Loucy (cell line): ENCODE data around the gene LPIN2.

ENCODE experiments used
- EZH2phosphoT487 ChIP-seq: fragments of 200-600 bp; IDR thresholded peaks from 2 replicates; pipeline ENCODE4 v1.6.1; 2018; ENCODE audit warnings: antibody characterized with exemption, mild to moderate bottlenecking, moderate library complexity, borderline replicate concordance
- TF ChIP-seq, protein P1 (sequence below): fragments of 200-600 bp; sonication (generic); conservative IDR thresholded peaks from 2 replicates; pipeline ENCODE4 v1.5.1; 2014; ENCODE audit warnings: mild to moderate bottlenecking, antibody characterized with exemption, low read length

DNA sequence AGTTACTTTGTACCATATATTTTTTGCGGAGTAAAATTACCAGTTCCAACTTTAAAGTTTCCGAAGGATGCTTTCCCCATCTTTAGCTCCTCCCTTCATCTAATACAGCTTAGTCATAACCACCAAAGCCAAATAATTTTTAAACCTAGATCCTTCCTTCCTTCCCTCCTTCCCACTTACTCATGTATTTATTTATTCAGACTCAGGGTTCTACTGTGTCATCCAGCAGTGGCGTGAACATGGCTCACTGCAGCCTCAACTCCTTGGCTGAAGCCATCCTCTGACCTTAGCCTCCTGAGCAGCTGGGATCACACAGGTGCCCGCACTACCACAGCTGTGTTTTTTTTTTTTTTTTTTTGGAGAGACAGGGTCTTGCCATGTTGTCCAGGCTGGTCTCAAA is 4.4 kb downstream of the LPIN2 start:
- TF ChIP-seq, protein P1, sequence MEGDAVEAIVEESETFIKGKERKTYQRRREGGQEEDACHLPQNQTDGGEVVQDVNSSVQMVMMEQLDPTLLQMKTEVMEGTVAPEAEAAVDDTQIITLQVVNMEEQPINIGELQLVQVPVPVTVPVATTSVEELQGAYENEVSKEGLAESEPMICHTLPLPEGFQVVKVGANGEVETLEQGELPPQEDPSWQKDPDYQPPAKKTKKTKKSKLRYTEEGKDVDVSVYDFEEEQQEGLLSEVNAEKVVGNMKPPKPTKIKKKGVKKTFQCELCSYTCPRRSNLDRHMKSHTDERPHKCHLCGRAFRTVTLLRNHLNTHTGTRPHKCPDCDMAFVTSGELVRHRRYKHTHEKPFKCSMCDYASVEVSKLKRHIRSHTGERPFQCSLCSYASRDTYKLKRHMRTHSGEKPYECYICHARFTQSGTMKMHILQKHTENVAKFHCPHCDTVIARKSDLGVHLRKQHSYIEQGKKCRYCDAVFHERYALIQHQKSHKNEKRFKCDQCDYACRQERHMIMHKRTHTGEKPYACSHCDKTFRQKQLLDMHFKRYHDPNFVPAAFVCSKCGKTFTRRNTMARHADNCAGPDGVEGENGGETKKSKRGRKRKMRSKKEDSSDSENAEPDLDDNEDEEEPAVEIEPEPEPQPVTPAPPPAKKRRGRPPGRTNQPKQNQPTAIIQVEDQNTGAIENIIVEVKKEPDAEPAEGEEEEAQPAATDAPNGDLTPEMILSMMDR = no peak
- TF ChIP-seq EZH2phosphoT487 = no peak
